Measurements from ENCODE around the gene UNC79. TPM values are rescaled to one million over a fixed set of nuclear protein-coding genes. Genes with fewer than 3 reads are reported as not detected.
A peak's percentile ranks its signal among the peaks of the same experiment; 100 is the strongest.
"Not testable (repeated sequence)": the region's sequence is repeated elsewhere in the genome, so short reads cannot be mapped to it uniquely, and the experiment has no call there.

The UNC79 gene
- 1.3 TPM for polyA plus RNA-seq (2013, experiment 1 of 2)
- 1.5 TPM for polyA plus RNA-seq (2013, experiment 2 of 2)

GRCh38 chr14:93430315-93431035 is at the start of gene UNC79:
UNC79 (plus strand) TSS chr14:93430939; CDS start chr14:93431030, 91 bp downstream.
- no peak within 1 kb of the TSS for H3K27ac ChIP-seq (replicated peaks; ENCODE audit: low read length)
- H3K4me2 ChIP-seq (ENCODE audit: insufficient read depth, low read length, poor library complexity, severe bottlenecking): peak within 1 kb of the TSS; percentile 98
- no peak within 1 kb of the TSS for H2BK12ac ChIP-seq (ENCODE audit: low read length)
- H3K9ac ChIP-seq (ENCODE audit: low read depth, low read length, poor library complexity): no peak within 1 kb of the TSS
- H3K23ac ChIP-seq (ENCODE audit: low read depth, low read length, poor library complexity): no peak within 1 kb of the TSS
- H3K4me3 ChIP-seq (ENCODE audit: low read length in 2 of 2): peak within 1 kb of the TSS; percentile 53 to 81
- H3K9me3 ChIP-seq (replicated peaks in 1 of 2; ENCODE audit: control insufficient read depth in 2 of 2, insufficient read depth in 1 of 2, low read depth in 1 of 2, low read length in 2 of 2): no peaks in the 10 kb centered on the region
- peak within 1 kb of the TSS; percentile 13 for H3K18ac ChIP-seq (ENCODE audit: low read length)
- H3K79me1 ChIP-seq (ENCODE audit: low read depth, low read length): no peaks in the 10 kb centered on the region
- no peak within 1 kb of the TSS for H2AK5ac ChIP-seq (ENCODE audit: low read depth, low read length)
- peak within 1 kb of the TSS; percentile 43 for H2BK5ac ChIP-seq (ENCODE audit: low read length)
- H4K91ac ChIP-seq (ENCODE audit: low read depth, low read length, poor library complexity): no peak within 1 kb of the TSS
- peak within 1 kb of the TSS; percentile 96 for H2AFZ ChIP-seq (ENCODE audit: low read length)
- no CpG with 5 or more reads among the region's 51 CpGs for WGBS, 2 donors (ENCODE audit: extremely low coverage in 2 of 2, insufficient read length in 2 of 2, insufficient replicate concordance in 1 of 2)
- no peaks in the 10 kb centered on the region for H3K36me3 ChIP-seq (replicated peaks in 1 of 2; ENCODE audit: control insufficient read depth in 2 of 2, insufficient read depth in 2 of 2, low read length in 2 of 2)
- H2BK15ac ChIP-seq (ENCODE audit: low read length): no peak within 1 kb of the TSS
- peaks cover 2 to 7% of the 10 kb centered on the region in 2 donors for H3K4me1 ChIP-seq (ENCODE audit: control insufficient read depth in 2 of 2, insufficient read depth in 1 of 2, low read depth in 1 of 2, low read length in 2 of 2)
- H3K14ac ChIP-seq (ENCODE audit: low read length): no peak within 1 kb of the TSS
- H4K8ac ChIP-seq (ENCODE audit: low read depth, low read length): no peak within 1 kb of the TSS
- H2BK120ac ChIP-seq (ENCODE audit: low read depth, low read length): no peak within 1 kb of the TSS
- DNase-seq (ENCODE audit: low spot score): peak; percentile 54
- H3K4ac ChIP-seq (ENCODE audit: low read length): no peak within 1 kb of the TSS
- peaks cover 0 to 25% (median 6%) of the 10 kb centered on the region in 3 experiments for H3K27me3 ChIP-seq (ENCODE audit: control insufficient read depth in 3 of 3, insufficient read depth in 3 of 3, low read depth in 1 of 3, low read length in 3 of 3)

GRCh38 chr14:93381644-93382043 is 49.1 kb upstream of the UNC79 start:
- Histone ChIP-seq H2BK12ac (ENCODE audit: low read length) (no peak overlapping the region), H3K27ac (replicated peaks; ENCODE audit: low read length) (no peak overlapping the region), H4K8ac (ENCODE audit: low read depth, low read length) (no peak overlapping the region), H3K27me3 (ENCODE audit: control insufficient read depth in 3 of 3, insufficient read depth in 3 of 3, low read depth in 1 of 3, low read length in 3 of 3) (peaks cover 0 to 5% (median 0%) of the 10 kb centered on the region in 3 experiments), H3K4me1 (ENCODE audit: control insufficient read depth in 2 of 2, insufficient read depth in 1 of 2, low read depth in 1 of 2, low read length in 2 of 2) (no peaks in the 10 kb centered on the region), H2BK120ac (ENCODE audit: low read depth, low read length) (no peak overlapping the region), H3K23ac (ENCODE audit: low read depth, low read length, poor library complexity) (no peak overlapping the region), H2BK5ac (ENCODE audit: low read length) (no peak overlapping the region), H3K4ac (ENCODE audit: low read length) (no peak overlapping the region), H4K91ac (ENCODE audit: low read depth, low read length, poor library complexity) (no peak overlapping the region), H3K9me3 (replicated peaks in 1 of 2; ENCODE audit: control insufficient read depth in 2 of 2, insufficient read depth in 1 of 2, low read depth in 1 of 2, low read length in 2 of 2) (no peaks in the 10 kb centered on the region), H3K4me3 (ENCODE audit: low read length in 2 of 2) (no peak overlapping the region), H3K9ac (ENCODE audit: low read depth, low read length, poor library complexity) (no peak overlapping the region), H2BK15ac (ENCODE audit: low read length) (no peak overlapping the region), H2AK5ac (ENCODE audit: low read depth, low read length) (no peak overlapping the region), H3K14ac (ENCODE audit: low read length) (no peak overlapping the region), H3K79me1 (ENCODE audit: low read depth, low read length) (no peaks in the 10 kb centered on the region), H3K4me2 (ENCODE audit: insufficient read depth, low read length, poor library complexity, severe bottlenecking) (no peak overlapping the region), H3K18ac (ENCODE audit: low read length) (no peak overlapping the region), H3K36me3 (replicated peaks in 1 of 2; ENCODE audit: control insufficient read depth in 2 of 2, insufficient read depth in 2 of 2, low read length in 2 of 2) (no peaks in the 10 kb centered on the region), H2AFZ (ENCODE audit: low read length) (no peak overlapping the region)
- WGBS, 2 donors (ENCODE audit: extremely low coverage in 2 of 2, insufficient read length in 2 of 2, insufficient replicate concordance in 1 of 2): no CpG with 5 or more reads among the region's 1 CpG
- DNase-seq (ENCODE audit: low spot score): no peak

- H4K8ac ChIP-seq (ENCODE audit: low read depth, low read length); H3K18ac ChIP-seq (ENCODE audit: low read length); H2BK5ac ChIP-seq (ENCODE audit: low read length); H3K4me1 ChIP-seq (ENCODE audit: control insufficient read depth in 2 of 2, insufficient read depth in 1 of 2, low read depth in 1 of 2, low read length in 2 of 2); H2AFZ ChIP-seq (ENCODE audit: low read length); H3K27me3 ChIP-seq (ENCODE audit: control insufficient read depth in 3 of 3, insufficient read depth in 3 of 3, low read depth in 1 of 3, low read length in 3 of 3); H3K23ac ChIP-seq (ENCODE audit: low read depth, low read length, poor library complexity); DNase-seq (ENCODE audit: low spot score); H2BK15ac ChIP-seq (ENCODE audit: low read length); H2AK5ac ChIP-seq (ENCODE audit: low read depth, low read length); H3K36me3 ChIP-seq (replicated peaks in 1 of 2; ENCODE audit: control insufficient read depth in 2 of 2, insufficient read depth in 2 of 2, low read length in 2 of 2); H3K9ac ChIP-seq (ENCODE audit: low read depth, low read length, poor library complexity); H2BK120ac ChIP-seq (ENCODE audit: low read depth, low read length); H2BK12ac ChIP-seq (ENCODE audit: low read length); H3K14ac ChIP-seq (ENCODE audit: low read length); H3K79me1 ChIP-seq (ENCODE audit: low read depth, low read length); H3K4ac ChIP-seq (ENCODE audit: low read length); H3K4me3 ChIP-seq (ENCODE audit: low read length in 2 of 2); H4K91ac ChIP-seq (ENCODE audit: low read depth, low read length, poor library complexity); H3K27ac ChIP-seq (replicated peaks; ENCODE audit: low read length); H3K9me3 ChIP-seq (replicated peaks in 1 of 2; ENCODE audit: control insufficient read depth in 2 of 2, insufficient read depth in 1 of 2, low read depth in 1 of 2, low read length in 2 of 2); H3K4me2 ChIP-seq (ENCODE audit: insufficient read depth, low read length, poor library complexity, severe bottlenecking): not testable (repeated sequence)
- WGBS, 2 donors (ENCODE audit: extremely low coverage in 2 of 2, insufficient read length in 2 of 2, insufficient replicate concordance in 1 of 2): no CpG with 5 or more reads among the region's 1 CpG
Measured at GRCh38 chr14:93384256-93384655, 46.5 kb upstream of the UNC79 start.

- H3K36me3 ChIP-seq (replicated peaks in 1 of 2; ENCODE audit: control insufficient read depth in 2 of 2, insufficient read depth in 2 of 2, low read length in 2 of 2): no peaks in the 10 kb centered on the region
- H3K4me3 ChIP-seq (ENCODE audit: low read length in 2 of 2): no peak overlapping the region
- H3K79me1 ChIP-seq (ENCODE audit: low read depth, low read length): no peaks in the 10 kb centered on the region
- no peak overlapping the region for H3K27ac ChIP-seq (replicated peaks; ENCODE audit: low read length)
- no peak overlapping the region for H2BK120ac ChIP-seq (ENCODE audit: low read depth, low read length)
- H3K4ac ChIP-seq (ENCODE audit: low read length): no peak overlapping the region
- no peak overlapping the region for H3K4me2 ChIP-seq (ENCODE audit: insufficient read depth, low read length, poor library complexity, severe bottlenecking)
- H2AK5ac ChIP-seq (ENCODE audit: low read depth, low read length): no peak overlapping the region
- H3K14ac ChIP-seq (ENCODE audit: low read length): no peak overlapping the region
- DNase-seq (ENCODE audit: low spot score): no peak
- no peak overlapping the region for H2BK15ac ChIP-seq (ENCODE audit: low read length)
- H3K18ac ChIP-seq (ENCODE audit: low read length): no peak overlapping the region
- H2BK5ac ChIP-seq (ENCODE audit: low read length): no peak overlapping the region
- H2BK12ac ChIP-seq (ENCODE audit: low read length): no peak overlapping the region
- H4K8ac ChIP-seq (ENCODE audit: low read depth, low read length): peak overlapping the region; percentile 65
- H4K91ac ChIP-seq (ENCODE audit: low read depth, low read length, poor library complexity): no peak overlapping the region
- no peak overlapping the region for H3K23ac ChIP-seq (ENCODE audit: low read depth, low read length, poor library complexity)
- no peaks in the 10 kb centered on the region for H3K27me3 ChIP-seq (ENCODE audit: control insufficient read depth in 3 of 3, insufficient read depth in 3 of 3, low read depth in 1 of 3, low read length in 3 of 3)
- peaks cover 0 to 5% of the 10 kb centered on the region in 2 donors for H3K9me3 ChIP-seq (replicated peaks in 1 of 2; ENCODE audit: control insufficient read depth in 2 of 2, insufficient read depth in 1 of 2, low read depth in 1 of 2, low read length in 2 of 2)
- H3K4me1 ChIP-seq (ENCODE audit: control insufficient read depth in 2 of 2, insufficient read depth in 1 of 2, low read depth in 1 of 2, low read length in 2 of 2): no peaks in the 10 kb centered on the region
- H3K9ac ChIP-seq (ENCODE audit: low read depth, low read length, poor library complexity): no peak overlapping the region
- no peak overlapping the region for H2AFZ ChIP-seq (ENCODE audit: low read length)
Measured at GRCh38 chr14:93395231-93395630, 35.5 kb upstream of the UNC79 start.

Data from neuronal stem cell (in vitro differentiated cells).